Kidney capillary endothelial cell (primary cell): ENCODE data around the gene RFXAP.

Experiments
- DNase-seq: peaks from one replicate; pipeline ENCODE4 v3.0.0-alpha.2; 2018; ENCODE audit warnings: low spot score

RFXAP gene

DNA sequence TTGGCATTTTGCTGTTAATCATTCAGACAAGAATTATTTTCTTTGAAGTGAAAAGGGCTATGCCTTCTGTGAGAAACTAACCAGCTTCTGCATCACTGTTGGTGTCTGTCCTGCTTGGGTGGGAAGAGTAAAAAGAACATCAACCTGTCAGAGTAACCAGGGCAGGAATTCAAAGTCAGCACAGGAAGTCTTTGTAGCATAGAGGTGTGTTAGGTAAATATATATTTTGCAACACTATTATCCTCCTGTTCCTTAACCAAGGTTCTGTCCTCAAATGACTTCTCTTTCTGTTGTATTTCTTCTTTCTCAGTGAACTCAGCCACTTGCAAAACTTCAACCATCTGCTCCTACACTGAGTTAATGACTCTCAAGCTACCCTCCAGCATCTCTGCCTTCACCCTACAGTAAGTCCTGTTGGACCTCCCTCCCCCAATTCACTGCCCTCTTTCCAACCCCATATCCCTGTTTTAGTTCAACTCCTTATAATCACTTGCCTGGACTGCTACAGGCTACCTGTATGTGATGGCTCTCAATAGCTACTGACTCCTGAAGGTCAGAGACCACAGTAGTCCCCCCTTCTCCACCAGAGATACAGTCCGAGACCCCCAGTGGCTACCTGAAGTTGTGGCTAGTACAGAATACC, 51.1 kb downstream of the RFXAP start:
- no peak for DNase-seq

DNA sequence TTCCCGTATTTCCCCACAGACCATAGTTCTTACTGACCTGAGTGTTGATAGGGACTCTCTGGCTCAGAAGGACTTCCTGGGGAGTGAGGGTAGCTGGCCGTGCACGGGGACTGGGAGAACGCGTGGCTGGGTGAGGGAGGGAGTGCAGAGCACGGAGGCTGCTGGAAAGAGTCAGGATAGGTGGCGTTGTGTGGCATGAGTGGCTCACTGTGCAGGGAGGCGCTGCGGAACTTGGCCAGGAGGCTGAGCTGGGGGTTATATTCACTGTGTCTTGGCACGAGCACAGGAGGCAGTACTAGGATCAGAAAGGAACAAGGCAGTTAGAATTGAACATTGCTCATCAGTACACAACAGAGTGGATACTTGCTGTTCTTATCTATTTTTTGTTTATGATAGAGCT, 53.6 kb downstream of the RFXAP start:
- no peak for DNase-seq

DNA sequence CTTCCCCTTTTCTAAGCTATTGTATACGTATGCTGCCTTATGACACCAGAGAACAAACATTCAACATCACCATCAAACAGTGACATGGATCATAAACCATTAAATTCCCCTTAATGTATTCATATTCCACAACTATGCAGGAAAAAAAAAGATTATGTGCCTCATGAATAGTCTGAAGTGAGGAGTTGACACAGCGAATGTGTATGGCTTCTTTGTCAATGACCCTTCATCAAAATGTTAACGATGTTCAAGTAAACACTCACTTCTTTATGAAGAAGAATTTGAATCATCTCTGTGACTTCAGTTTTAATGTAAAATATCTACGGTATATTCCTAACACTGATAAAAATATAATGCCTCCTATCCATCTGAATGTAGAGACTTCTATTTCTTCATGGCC, 56.4 kb downstream of the RFXAP start:
- no peak for DNase-seq

DNA sequence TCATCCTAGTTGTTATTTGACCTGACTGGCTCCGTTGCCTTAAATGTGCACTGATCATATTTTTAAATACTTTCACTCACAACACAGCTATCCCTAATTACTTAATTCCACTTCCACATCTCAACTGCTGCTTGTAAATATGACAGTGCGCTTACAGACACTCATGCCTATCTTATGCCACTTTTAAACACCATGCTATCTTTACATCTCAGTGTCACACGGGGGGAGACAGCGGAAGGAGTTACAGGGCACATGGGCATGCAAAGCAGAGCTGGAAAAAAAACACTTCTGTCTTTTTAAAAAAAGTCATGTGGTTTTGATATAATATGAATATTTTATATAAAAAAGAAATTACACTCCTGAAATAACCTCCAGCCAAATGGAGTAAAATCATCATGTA, 56.9 kb downstream of the RFXAP start:
- DNase-seq, result no peak
